GM12873 (cell line): Measurements from ENCODE around the gene CERS4.

ENCODE experiments used
- CTCF ChIP-seq: IDR thresholded peaks from 2 replicates; pipeline ENCODE4 v1.5.1; 2012; ENCODE audit warnings: low read depth, mild to moderate bottlenecking, moderate library complexity, low read length, control low read depth; ENCODE audit not compliant: insufficient read depth; ENCODE audit errors: missing control alignments

CERS4 gene

GRCh38 chr19:8251025-8251472 is 41.9 kb downstream of the CERS4 start:
- no peak for TF ChIP-seq CTCF

GRCh38 chr19:8252922-8253589 is 43.9 kb downstream of the CERS4 start:
- TF ChIP-seq CTCF, result peak; percentile 90

- TF ChIP-seq CTCF, result no peak
Measured at GRCh38 chr19:8253678-8254077, 44.5 kb downstream of the CERS4 start.

- no peak for TF ChIP-seq CTCF
Measured at GRCh38 chr19:8254286-8255001, 45.3 kb downstream of the CERS4 start.

GRCh38 chr19:8255426-8256125 is 46.4 kb downstream of the CERS4 start:
- TF ChIP-seq CTCF, result no peak

GRCh38 chr19:8256276-8257051 is 47.3 kb downstream of the CERS4 start:
- no peak for TF ChIP-seq CTCF
